Prostate gland (tissue), 2 donors: ENCODE data around the gene PDE4D. TPM values are rescaled to one million over a fixed set of nuclear protein-coding genes. Genes with fewer than 3 reads are reported as not detected.

Source experiments
- DNase-seq: peaks from one replicate; pipeline ENCODE4 v3.0.0-alpha.2; 2019; ENCODE audit warnings: low spot score
- H3K27ac ChIP-seq, 2 donors: fragments of 200-600 bp; sonication (generic); 2 replicates each; pipeline ENCODE4 v1.5.1; 2017 to 2019
- H3K27me3 ChIP-seq: fragments of 200-600 bp; sonication (generic); replicated peaks from 2 replicates; pipeline ENCODE4 v1.5.1; 2019; ENCODE audit not compliant: insufficient read depth
- H3K36me3 ChIP-seq, 2 donors: fragments of 200-600 bp; sonication (generic); 1 replicate in 1 of 2; 2 replicates in 1 of 2; pipeline versions ENCODE4 v1.5.1 to v1.8.1; 2017 to 2019
- H3K4me1 ChIP-seq: fragments of 200-600 bp; sonication (generic); replicated peaks from 2 replicates; pipeline ENCODE4 v1.5.1; 2019
- H3K4me3 ChIP-seq, 2 donors: fragments of 200-600 bp; sonication (generic); 2 replicates each; pipeline ENCODE4 v1.5.1; 2017 to 2019
- H3K9me3 ChIP-seq: fragments of 200-600 bp; sonication (generic); 2 replicates; pipeline ENCODE4 v1.5.1; 2017
- CTCF ChIP-seq, 4 experiments: fragments of 200-600 bp in 2 of 4; fragments of 450-650 bp in 2 of 4; sonication (generic) in 2 of 4; IDR thresholded peaks; 1 replicate in 3 of 4; 2 replicates in 1 of 4; pipeline ENCODE4 v1.5.1; 2016 to 2019; ENCODE audit warnings: antibody characterized with exemption in 4 of 4, mild to moderate bottlenecking in 2 of 4, moderate library complexity in 2 of 4
- POLR2A ChIP-seq: fragments of 450-650 bp; IDR thresholded peaks from one replicate; pipeline ENCODE4 v1.6.1; 2016; ENCODE audit warnings: antibody characterized with exemption, mild to moderate bottlenecking
- POLR2AphosphoS5 ChIP-seq: sonication (generic); formaldehyde crosslinking; IDR thresholded peaks from one replicate; pipeline ENCODE4 v1.6.1; 2017; ENCODE audit warnings: antibody characterized with exemption
- WGBS: methylation state at CpG from one replicate; pipeline ENCODE4 v1.1.5; 2018; 5-methylcytosine and 5-hydroxymethylcytosine counted together
- intact Hi-C: fragments of 100-400 bp; cut with DNase I; formaldehyde crosslinking; loops from one replicate; pipeline ENCODE4 v1.14.2; 2022
- total RNA-seq, 2 donors: library from RNA; depleted of rRNA; stranded (reverse); fragments of >200 nt; gene quantifications; one replicate each; pipeline ENCODE4 v1.1.0, GENCODE V29; 2016

PDE4D gene
- total RNA-seq, 2 donors from 2014 or later, result 64.2 to 75.6 TPM

DNA sequence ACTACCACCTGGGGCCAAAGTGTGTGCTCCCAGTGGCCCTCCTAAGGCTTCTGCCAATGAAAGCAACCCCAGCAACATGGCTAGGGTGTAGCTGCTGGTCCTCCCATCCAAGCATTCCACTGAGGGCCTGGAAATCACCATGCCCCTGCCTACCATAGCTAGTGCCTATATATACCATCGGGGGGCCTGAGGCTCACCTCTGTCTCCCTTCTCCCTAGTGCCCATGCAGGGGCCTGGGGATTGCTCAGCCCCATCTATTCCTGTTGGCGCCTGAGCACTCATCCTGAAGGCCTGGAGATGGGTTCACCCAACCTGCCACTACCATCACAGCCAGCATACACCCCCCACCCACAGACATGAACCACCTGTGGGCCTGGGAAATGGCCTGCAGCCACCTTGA, 943.3 kb downstream of the PDE4D start:
- Histone ChIP-seq H3K27me3 (no peaks in the 10 kb centered on the region), H3K4me1 (no peaks in the 10 kb centered on the region), H3K9me3 (no peaks in the 10 kb centered on the region), H3K36me3 (no peaks in the 10 kb centered on the region), H3K4me3 (no peak overlapping the region), H3K27ac (no peak overlapping the region)
- 50% methylated on average over 2 of the region's 2 CpGs for WGBS
- intact Hi-C loops, result no loop called here
- DNase-seq, result no peak
- TF ChIP-seq CTCF (IDR thresholded peaks at IDR 0.05) (no peak), POLR2AphosphoS5 (no peak), POLR2A (no peak)

DNA sequence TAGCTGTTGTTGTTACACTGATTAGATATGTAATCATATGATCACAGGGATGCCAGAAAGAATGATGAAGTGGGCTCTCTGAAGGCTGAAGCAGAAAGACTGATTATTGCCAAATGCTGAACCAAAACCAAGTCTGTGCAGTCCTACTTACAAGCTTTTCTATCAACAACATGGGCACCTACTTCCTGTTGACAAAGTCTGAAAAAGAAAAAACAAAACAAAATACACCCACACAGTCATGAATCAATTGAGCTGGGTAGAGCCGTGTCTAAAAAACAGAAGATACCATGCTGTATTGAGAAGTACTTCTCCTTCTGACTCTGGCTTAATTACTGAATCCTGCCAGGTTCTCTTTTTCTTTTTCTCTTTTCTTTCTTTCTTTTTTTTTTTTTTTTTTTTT, 947.3 kb downstream of the PDE4D start:
- Histone ChIP-seq H3K4me3 (no peak overlapping the region), H3K27me3 (no peaks in the 10 kb centered on the region), H3K27ac (no peak overlapping the region), H3K36me3 (no peaks in the 10 kb centered on the region), H3K9me3 (no peaks in the 10 kb centered on the region), H3K4me1 (no peaks in the 10 kb centered on the region)
- 0% methylated on average over 1 of the region's 1 CpG for WGBS
- no peak for TF ChIP-seq POLR2AphosphoS5
- no peak for DNase-seq
- intact Hi-C loops, result no loop called here

- TF ChIP-seq CTCF (IDR thresholded peaks at IDR 0.05) (no peak), POLR2A (no peak), POLR2AphosphoS5 (no peak)
- no peak overlapping the region for H3K4me3 ChIP-seq
- WGBS, result 85% methylated on average over 1 of the region's 1 CpG
- H3K9me3 ChIP-seq, result no peaks in the 10 kb centered on the region
- H3K27ac ChIP-seq, result no peak overlapping the region
- intact Hi-C loops, result no loop called here
- no peaks in the 10 kb centered on the region for H3K36me3 ChIP-seq
- no peak for DNase-seq
- no peaks in the 10 kb centered on the region for H3K27me3 ChIP-seq
- no peaks in the 10 kb centered on the region for H3K4me1 ChIP-seq
Measured at GRCh38 chr5:58944221-58944620, 949.3 kb downstream of the PDE4D start.

- intact Hi-C loops, result no loop called here
- 71% methylated on average over 2 of the region's 2 CpGs for WGBS
Measured at GRCh38 chr5:58940446-58940845, 953.1 kb downstream of the PDE4D start.

GRCh38 chr5:58939664-58940063, 953.9 kb downstream of the PDE4D start:
- H3K4me3 ChIP-seq, result no peak overlapping the region
- DNase-seq, result no peak
- no peaks in the 10 kb centered on the region for H3K27me3 ChIP-seq
- intact Hi-C loops, result no loop called here
- no peaks in the 10 kb centered on the region for H3K36me3 ChIP-seq
- 93% methylated on average over 1 of the region's 1 CpG for WGBS
- no peaks in the 10 kb centered on the region for H3K9me3 ChIP-seq
- no peak overlapping the region for H3K27ac ChIP-seq
- H3K4me1 ChIP-seq, result no peaks in the 10 kb centered on the region
- TF ChIP-seq CTCF (IDR thresholded peaks at IDR 0.05), result no peak
- TF ChIP-seq POLR2AphosphoS5, result no peak
- TF ChIP-seq POLR2A, result no peak

More at GRCh38 chr5:58940446-58940845, 953.1 kb downstream of the PDE4D start:
- no peak for TF ChIP-seq POLR2A
- TF ChIP-seq POLR2AphosphoS5, result no peak
- TF ChIP-seq CTCF (IDR thresholded peaks at IDR 0.05), result no peak
- Histone ChIP-seq H3K36me3 (no peaks in the 10 kb centered on the region), H3K4me3 (no peak overlapping the region), H3K27me3 (no peaks in the 10 kb centered on the region), H3K9me3 (no peaks in the 10 kb centered on the region), H3K27ac (no peak overlapping the region), H3K4me1 (no peaks in the 10 kb centered on the region)
- no peak for DNase-seq
